GM04504 (cell line): ENCODE data around the gene KAT2A.
A peak's percentile ranks its signal among the peaks of the same experiment; 100 is the strongest.

Source experiments
- DNase-seq: peaks from one replicate; pipeline ENCODE4 v3.0.0-alpha.2; 2012; ENCODE audit warnings: low read depth

KAT2A gene

DNA sequence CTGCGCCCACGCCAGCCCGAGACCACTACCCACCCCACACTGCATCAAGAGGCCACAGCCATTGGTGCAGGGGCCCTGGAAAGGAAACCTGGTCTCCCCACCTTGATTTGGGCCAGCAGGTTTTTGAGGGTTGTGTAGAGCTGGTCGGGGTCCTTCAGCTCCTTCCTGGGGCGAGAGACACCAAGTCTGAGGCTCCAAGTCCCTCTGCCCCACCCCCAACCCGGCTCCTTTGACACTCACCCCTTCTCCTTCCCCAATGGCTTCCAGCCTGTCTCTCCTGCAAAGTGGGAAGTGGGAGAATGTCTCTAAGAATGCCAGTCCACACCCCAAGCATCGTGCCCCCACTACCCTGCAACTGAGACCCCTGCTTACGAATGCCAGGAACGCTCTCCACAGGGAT, 7.0 kb downstream of the KAT2A start:
- no peak for DNase-seq

DNA sequence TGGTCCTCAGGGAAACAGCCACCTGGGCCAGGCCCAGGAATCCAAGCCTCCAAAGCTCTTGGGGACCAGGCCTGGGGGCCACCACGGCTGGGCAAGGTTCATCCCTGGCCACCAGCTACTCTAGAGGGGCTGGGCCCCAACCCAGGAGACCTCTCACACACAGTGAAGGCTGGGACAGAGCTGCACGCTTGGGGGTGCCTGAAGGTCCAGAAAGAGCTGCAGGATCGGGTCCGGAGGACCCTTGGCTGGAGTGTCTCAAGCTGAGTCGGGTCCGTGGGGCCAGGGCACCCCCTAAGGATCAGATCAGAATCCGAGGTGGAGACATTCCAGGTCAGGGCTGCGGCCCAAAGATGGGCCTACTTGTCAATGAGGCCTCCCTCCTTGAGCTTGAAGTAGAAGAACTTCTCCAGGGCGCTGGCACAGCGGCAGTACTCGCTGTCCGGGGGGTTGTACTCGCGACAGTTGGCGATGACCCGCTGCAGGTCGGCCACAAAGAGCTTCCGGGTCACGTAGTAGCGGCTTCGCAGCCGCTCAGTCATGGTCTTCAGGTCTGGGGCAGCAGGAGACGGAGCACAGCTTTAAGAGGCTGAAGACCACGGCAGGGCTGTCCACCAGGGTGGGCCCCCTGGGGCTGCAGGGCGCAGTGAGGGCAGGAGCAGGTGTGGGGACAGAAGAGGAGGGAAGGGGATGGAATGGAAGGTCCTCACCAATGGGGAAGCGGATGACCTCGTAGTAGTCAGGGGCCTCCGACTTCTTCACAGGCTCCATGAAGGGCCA, 7.7 kb downstream of the KAT2A start:
- no peak for DNase-seq

DNA sequence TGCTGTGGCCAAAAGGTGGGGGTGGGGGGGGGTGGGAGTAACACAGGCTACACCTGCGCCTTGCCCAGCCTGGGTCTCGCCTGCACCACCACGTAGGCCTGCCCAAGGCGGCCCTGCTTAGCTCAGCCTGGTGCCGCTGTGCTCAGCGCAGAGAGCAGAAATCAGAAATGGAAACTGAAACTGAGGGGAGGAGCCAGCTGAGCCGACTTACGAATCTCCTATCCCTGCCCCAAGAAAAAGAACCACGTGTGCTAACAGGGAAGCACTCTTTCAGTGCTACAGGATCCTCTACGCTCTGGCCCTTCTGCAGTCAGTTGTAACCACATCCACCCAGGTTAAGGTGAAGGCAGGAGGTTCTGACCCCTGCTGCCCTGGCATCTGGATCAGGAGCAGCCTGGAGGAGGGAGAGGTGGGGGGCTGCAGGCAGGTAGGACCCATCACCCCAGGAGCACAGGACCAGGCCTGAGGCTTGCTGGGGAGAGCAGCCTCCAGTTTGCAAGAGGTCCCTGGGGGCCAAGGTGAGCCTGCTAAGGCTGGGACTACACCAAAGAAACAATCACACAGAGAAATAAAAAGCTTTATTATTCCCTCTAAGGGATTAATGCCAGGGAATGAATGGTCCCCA, 8.5 kb downstream of the KAT2A start, which contains the start of gene DHX58:
Gene DHX58, minus strand, starts transcription at position 163 of the 625 bp plus-strand sequence. CDS start 822 bp downstream, outside the sequence.
- DNase-seq, result peak; percentile 65

DNA sequence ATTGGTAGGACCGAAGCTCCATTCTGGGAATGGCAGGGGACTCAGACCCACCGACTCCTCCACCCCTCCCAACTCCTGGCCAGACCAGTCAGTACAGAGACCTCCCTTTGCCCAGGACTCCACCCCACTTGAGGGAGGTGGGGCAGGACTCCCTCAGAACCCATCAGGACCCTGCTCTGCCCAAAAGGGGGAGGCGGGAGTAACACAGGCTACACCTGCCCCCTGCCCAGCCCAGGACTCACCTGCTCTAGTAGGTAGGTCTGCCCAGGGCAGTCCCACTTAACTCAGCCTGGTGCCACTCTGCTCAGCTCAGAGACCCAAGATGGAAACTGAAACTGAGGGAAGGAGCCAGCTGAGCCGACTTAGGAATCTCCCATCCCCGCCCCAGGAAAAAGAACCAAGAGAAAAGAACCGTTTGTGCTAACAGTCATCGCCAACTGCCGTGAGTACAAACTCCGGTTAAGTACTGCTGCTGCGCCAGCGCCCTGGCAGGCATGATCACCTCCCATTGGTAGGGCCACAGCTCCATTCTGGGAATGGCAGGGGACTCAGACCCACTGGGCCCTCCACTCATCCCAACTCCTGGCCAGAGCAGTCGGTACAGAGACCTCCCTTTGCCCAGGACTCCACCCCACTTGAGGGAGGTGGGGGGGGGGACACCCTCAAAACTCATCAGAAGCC, 9.2 kb downstream of the KAT2A start:
- DNase-seq, result peak; percentile 38

DNA sequence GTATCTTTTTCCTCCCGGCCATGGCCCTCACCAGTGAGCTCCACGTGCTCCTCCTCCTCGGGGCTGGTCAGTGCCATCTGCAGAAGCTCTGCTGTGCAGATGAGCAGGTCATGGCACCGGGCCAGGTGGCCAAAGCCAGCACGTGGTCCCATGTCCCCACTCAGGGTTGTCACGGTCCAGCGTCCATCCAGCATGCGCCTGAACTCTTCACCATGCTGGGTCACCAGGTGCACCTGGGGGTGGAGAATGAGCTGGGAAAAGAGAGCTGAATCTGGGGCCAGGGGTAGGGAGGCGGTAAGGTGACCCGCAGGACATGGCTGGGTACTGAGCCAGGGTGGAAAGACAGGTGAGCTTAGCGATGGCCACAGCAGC, 9.9 kb downstream of the KAT2A start:
- no peak for DNase-seq

DNA sequence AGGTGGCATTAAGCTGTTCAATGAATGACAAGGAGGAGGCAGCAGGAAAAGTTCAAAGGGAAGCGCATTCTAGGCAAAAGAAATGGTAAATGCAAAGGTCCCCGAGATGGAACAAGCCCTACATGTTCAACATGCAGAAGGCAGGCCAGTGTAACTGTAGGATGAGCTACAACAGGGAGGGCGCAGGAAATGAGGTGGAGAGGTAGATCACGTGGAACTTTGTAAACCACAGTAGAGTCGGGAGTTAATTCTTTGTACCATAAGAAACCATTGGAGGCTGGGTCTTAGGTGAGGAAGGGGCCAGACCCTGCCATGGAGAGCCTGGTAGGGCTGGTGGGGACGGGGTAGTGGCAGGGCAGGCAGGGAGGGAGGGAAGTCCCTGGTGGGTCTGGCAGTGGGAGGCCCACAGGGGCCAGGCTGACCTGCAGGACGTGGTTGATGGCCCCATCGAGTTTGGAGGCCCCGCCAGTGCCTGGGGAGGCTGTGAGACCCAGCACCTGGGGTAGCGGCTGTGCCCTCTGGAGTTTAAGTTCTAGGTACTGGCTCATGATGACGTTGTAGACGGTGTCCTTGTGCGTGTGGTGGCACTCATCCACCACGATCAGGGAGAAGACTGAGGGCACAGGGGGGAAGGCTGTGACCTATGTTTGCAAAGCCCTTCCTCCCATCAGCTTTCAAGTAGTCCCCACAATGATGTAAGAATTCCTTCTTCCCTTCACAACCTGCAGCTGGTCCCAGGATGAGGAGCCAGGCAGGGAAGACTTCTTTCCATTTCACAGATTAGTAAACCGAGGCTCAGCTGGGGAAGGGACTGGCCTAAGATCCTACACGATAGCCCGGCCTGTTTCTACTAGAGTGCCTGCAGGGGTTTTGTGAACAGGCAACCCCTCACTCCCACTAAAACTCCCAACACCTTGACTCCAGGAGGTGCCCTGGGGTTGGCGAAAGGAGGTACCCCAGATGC, 10.6 kb downstream of the KAT2A start:
- no peak for DNase-seq

DNA sequence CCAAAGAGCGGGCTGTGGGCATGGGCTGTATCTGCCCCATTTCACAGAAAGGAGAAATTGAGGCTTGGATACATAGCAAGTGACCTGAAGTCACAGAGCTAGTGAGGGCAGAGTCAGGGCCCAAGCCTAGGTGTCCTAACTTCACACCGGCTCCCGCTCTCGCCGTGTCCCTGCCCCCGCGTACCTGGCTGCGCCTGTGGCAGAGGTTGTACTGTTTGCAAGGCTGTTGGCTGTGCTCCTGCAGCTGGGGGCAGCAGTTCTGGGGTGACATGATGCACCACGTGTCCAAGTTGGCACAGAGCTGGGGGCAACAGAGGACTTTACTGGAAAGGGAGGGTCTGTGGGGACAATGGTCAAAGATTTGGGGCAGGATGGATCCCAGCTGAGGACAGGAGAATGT, 12.1 kb downstream of the KAT2A start:
- DNase-seq, result no peak

DNA sequence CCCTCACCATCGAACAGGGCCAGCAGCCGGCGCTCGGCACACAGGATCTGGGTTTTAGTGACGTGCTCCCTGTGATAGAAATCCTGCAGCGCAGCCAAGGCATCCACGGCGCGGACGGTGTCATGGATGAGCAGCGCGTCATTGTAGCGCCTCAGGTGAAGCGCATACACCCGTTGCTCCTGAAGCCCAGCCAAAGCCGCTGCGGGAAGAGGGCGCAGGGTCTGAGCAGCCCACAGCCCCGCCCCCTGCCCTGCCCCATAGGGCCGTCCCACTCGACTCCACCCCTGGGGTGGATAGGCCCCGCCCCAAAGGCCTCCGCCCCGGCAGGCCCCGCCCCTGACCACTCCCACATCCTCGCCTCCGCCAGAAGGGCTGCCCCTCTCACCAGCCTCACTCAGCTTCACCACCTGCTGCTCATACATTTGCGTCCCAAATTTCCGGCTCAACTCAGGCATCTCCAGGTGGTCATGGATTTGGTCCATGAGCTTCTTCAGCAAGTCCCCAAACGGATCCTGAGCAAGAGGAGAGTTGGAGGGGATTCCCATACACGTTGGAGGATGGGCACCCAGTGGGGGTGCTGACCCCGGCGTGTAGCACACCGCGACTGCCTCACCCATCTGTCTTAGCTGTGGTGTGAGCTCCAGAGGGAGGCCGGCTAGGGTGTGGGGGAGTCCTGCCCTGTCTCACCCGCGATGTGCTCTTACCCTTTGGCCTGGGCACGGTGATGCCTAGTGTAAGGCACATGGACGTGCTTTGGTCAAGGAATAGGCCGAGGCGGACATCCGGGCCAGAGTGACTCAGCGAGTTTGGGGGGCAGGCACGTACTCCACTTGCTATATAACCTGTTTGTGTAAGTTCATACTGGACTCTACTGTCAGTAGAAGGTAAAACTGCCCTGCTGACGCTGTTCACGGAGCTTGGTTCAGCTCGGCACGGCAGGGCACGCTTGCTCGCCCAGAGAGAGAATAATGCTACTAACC, 13.3 kb downstream of the KAT2A start:
- no peak for DNase-seq

DNA sequence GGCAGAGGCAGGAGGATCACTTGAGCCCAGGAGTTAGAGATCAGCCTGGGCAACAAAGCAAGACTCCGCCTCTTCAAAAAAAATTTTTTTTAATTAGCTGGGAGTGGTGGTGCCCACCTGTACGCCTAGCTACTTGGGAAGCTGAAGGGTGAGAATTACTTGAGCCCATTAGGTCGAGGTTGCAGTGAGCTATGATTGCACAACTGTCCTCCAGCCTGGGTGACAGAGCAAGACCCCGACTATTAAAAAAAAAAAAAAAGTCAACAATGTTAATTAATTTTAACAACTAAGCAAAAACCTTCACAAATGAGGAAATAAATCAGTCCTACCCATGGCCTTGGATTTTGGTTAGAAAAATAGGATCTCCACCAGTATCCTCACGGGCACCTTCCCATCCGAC, 14.0 kb downstream of the KAT2A start:
- no peak for DNase-seq

DNA sequence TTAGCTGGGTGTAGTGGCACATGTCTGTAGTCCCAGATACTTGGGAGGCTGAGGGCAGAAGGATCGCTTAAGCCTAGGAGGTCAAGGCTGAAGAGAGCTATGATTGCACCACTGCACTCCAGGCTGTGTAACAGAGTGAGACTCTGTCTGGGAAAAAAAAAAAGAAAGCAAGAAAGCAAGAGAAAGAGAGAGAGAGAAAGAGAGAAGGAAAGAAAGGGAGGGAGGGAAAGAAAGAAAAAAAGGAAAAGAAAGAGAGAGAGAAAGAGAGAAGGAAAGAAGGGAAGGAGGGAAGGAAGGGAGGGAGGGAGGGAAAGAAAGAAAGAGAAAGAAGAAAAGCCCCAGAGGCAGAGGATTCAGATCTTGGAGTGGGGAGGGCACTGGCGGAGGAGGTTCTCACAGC, 15.2 kb downstream of the KAT2A start:
- DNase-seq, result no peak

DNA sequence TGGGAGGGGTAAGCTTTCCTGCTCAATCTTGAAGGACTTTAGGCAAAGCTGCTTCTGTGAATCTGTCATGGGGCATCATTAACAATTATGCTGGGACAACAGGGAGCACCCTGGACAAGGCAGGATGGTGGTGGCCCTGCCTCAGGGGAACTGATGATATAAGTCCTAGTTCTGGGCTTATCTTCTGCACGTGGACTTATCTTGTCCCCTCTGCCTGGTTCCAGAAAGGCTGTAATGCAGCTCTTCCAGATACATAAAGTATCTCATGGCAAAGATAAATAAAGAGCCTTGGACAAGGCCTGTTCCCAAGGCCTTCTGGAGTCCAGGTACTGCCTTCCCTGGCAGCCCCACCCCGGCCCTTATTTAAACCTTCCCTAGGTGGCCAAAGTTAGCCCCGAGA, 16.9 kb downstream of the KAT2A start:
- no peak for DNase-seq

DNA sequence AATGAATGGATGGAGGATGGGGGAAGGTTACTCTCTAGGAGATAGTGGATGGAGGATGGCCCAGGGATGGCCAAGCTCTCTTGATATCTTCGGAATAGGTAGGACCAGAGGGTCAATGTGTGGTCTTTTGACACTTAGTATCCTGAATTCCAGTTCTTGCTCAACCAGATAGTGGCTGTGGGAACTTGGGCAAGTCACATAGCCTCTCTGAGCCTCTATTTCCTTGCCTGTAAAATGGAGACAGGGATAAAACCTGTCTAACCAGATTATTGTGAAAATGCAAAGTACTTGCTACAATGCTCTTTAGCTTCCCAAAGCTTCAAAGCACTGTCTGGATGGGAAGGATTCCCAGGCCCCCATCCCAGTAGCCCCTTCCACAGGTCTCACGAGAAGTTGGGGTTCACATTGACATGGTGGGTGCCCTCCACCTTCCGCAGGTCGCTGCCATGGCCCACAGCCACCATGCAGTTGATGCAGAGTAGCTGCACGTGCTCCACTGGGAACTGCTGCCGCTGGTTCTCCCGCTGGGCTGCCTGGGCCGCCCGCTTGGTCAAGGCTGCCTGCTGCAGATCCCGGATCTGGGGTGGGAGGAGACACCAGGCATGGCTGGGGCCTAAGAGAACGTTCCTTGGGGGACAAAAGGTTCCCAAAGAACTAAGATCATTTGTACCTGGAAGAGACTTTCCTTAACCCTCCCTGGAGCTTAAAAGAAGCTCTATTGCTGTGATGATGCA, 17.8 kb downstream of the KAT2A start:
- DNase-seq, result no peak

DNA sequence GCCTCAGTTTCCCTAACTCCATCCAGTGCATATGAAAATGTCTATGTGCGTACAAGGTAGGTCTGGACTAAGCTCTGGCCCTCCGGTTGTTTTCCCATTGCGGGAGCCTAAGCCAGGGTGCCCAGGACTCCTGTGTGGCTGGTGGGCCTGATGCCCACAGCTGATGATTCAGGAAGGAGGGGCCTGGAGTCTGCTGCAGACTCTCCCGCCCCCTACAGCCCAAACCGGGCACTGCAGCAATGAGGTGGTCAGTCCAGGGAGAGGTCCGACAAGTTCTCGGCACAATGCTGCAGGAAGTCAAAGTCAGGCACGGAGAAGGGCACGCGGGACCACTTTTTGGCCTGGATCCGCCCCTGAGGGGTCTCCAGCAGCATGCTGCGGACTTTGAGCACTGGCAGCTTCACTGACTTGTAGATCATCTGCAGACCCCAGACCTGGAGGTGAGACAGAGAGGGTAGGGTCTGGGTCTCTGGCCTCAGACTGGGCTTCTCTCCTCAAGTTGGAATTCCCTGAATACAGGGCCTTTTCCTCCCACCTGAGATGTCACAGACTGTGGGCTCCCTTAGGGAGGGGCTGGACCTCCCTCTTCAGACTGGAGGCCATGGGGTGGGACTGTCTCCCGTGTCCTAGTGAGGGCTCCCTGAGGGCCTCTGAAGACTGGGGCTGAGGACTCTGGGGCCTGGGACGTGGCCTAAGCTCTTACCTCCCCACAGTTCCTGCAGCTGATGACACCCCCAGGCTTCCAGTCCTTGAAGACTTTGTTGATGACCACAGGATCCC, 19.5 kb downstream of the KAT2A start:
- peak; percentile 25 for DNase-seq

DNA sequence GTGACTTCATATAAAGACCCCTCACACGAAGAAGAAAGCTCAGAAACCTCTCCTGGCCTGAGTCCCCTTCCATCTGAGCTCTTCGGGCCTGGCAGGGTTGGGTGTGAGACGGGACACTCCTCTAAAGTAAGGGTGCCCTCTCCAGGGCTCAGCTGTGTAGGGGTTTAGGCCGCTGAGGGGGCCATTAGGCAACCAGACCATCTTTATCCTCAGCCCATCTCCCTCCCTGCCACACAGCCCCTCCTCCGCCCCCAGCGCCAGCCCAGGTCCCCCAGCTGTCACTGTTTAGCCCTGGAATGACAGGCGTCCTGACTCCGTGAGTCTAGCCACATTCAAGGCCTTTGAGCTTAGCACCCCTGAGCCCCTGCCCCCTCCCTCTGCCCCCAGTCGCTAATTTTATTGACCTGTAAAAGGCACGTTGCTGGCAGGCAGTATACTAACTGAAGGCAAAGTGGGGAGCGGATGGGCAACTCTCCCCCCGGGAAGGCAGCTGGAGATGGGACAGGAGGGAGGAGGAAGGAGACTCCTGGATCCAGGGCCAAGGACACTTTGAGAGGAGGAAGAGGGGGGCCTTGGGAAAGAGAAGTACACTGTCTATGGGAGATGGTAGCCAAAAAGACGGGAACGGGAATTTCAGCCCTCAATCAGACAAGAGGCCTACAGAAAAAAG, 22.3 kb downstream of the KAT2A start:
- no peak for DNase-seq

DNA sequence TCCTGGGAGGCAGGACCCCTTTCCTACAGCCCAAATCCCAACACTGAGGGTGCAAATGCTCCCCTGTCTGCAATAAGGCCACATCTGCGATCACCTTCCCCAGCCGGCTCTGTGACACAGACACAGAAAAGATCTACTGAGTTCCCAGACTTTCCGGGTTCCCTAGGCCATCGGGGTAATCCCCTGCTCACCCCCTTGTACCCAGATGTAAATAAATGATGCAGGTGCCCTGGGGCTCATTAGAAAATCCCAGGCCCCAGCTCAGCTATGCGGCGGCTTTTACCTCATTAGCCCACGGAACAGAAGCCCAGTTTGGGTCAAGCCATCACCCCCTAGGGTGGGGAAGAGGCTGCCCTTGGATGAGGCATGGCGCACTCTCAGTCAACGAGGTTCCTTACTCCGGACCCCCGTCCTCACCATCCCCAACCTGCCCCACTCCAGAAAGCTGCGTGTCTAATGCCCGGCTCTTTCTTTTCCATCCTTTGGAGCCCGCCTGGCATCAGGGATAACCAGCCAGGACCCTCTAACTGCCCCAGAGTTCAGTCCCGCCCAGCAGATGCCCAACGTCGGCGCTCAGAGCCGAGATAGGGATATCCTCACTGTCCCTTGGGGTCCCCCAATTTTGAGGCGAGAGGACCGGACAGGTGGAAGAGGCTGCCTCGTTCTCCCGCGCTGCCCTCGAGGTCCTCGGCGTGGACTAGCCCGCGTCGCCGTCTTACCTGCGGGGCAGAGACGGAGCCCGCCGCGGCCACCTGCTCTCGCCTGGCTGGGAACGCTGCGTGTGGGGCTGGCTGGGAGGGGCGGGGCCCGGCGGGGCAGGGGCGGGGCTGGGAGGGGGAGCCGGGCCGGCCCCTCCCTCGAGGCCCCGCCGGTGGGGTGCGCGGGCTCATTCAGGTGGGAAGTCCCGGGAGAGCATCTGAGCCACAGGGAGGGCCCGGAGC, 23.2 kb downstream of the KAT2A start, which contains the start of gene ZNF385C:
Gene ZNF385C, minus strand, starts transcription at position 783 of the 941 bp plus-strand sequence. CDS start 35,417 bp downstream, outside the sequence.
- no peak for DNase-seq

DNA sequence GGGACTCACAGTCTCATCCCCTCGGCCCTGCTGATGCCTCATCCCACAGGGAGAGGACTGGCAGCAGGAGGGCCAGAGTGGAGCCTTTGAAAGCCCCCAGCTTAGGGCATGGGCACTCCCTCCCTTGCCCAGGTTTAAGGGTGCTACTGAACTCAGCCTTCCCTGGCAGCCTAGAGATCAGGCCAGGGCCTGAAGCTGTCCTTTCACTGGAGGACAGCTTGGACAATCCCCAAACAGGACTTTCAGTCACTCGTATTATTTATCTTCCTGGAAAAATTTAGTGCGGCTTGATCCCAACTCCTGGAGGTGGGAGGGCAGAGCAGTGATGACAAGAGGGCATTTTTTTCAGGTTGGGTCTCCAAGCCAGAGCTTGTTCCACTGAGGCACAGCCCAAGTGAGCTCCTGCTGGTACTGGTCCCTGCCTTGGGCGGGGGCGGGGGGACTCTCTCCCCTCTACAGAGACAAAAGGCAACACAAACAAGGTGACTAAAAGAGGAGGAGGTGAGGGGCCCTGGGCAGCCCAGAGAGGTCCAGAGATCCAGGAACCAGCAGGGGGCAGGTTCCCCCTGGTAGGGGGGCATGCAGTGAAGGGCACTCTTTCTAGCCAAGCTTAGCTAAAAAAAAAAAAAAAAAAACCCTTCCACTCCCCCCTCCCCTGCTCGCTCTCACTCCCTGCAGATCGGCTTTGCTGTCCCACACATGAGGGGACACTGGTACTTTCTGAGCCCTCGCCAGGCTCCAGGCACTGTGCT, 24.6 kb downstream of the KAT2A start:
- no peak for DNase-seq
